ENCODE results near the gene SPATA45.
"Not testable (repeated sequence)": the region's sequence is repeated elsewhere in the genome, so short reads cannot be mapped to it uniquely, and the experiment has no call there.

Gene SPATA45

DNA sequence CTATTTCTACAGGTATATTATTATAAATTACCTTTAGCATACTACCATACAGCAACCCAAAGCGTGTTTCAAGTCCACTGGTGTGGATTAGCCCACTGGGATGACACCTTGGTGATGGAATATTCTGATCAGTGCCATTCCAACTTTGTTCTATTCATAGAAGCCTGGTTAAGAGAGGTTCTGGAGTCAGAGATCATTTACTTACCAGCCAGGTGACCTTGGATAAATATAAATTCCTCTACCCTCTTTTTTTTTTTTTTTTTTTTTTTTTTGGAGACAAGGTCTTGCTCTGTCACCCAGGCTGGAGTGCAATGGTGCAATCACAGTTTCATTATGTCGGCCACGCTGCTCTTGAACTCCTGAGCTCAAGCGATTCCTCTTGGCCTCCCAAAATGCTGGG is at the start of gene SPATA45:
Gene SPATA45, minus strand, starts transcription at position 101 of the 400 bp plus-strand sequence. CDS start 11,500 bp downstream, outside the sequence.
- DNase-seq: no peak

DNA sequence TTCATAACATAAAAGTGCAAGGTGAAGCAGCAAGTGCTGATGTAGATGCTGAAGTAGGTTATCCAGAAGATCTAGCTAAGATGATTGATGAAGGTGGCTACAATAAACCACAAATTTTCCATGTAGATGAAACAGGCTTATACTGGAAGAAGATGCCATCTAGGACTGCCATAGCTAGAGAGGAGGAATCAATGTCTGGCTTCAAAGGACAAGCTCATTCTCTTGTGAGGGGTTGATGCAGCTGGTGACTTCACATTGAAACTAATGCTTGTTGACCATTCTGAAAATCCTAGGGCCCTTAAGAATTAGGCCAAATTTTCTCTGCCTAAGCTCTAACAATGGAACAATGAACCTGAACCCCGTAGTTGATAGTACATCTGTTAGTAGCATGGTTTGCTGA is 44.7 kb upstream of the SPATA45 start:
- DNase-seq: no peak

DNA sequence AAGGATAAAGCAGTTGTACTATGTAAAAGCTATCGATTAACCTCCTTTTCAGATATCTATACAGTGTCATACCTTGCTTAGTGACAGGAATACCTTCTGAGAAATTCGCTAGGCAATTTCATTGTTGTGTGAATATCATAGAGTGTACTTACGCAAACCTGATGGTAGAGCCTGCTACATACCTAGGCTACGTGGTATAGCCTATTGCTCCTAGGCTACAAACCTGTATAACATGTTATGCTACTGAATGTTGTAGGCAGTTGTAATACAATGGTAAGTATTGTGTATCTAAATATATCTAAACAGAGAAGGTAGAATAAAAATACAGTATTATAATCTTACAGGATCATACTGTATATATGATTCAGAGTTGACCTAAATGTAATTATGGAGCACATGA is 37.1 kb upstream of the SPATA45 start:
- DNase-seq: no peak

DNA sequence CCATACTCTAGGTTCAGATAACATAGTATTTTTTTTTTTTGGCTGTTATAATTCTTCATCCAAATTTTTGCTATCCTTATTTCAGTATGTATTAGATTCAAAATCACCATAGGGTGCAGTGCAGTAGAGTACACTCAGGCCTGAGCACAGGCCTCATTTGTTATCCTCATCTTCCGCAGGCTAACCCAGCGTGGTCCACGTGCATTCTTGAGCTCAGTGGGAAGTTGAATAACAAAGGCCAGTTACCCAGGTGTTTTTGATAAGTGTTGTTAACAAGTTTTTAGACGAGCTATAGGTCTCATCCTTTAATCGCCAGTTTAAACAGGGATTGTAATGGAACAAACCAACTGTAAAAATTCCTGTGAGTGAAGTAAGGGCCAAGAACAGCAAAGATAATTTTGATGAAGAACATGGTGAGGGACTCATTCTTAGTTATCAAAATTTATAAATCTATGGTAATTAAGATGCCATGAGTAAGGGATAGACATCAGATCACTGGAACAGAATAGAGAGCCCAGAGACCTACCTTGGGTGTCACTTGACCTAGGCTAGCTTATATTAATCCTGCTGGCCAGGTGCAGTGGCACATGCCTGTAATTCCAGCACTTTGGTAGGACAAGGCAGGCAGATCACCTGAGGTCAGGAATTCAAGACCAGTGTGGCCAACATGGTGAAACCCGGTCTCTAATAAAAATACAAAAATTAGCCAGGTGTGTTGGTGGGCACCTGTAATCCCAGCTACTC is 32.7 kb upstream of the SPATA45 start:
- no peak for DNase-seq

DNA sequence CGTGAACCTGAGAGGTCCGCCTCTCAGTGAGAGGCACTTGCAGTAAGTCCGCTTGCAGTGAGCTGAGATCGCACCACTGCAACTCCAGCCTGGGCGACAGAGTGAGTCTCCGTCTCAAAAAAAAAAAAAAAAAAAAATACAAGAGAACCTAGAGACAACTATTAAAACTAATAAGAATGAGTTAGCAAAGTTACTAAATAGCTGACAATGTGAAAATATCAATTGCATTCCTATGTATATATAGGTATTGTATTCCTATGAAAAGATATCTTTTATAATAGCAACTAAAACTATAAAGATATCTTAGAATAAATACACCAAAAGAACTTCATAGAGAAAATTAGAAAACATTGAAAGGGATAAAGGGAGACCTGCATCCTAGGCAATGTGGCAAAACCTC is 31.0 kb upstream of the SPATA45 start:
- no peak for DNase-seq

DNA sequence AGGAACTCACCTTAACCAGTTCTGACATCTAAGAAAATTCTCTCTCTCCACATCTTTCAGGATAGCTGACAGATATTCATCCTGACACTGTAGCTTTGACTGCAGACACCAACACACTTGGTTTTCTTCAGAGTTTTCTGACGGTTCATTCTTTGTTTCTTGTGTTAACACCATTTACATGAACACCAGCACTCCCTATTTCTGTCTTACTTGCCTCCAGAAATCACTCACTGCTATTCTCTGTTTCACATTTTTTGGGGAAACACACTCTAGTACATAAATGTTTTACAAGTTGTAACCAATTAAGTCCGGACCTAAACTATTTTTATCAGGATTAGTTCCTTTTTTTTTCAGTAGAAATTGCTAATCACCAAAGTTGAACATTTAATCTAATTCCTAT is 26.1 kb upstream of the SPATA45 start:
- no peak for DNase-seq

DNA sequence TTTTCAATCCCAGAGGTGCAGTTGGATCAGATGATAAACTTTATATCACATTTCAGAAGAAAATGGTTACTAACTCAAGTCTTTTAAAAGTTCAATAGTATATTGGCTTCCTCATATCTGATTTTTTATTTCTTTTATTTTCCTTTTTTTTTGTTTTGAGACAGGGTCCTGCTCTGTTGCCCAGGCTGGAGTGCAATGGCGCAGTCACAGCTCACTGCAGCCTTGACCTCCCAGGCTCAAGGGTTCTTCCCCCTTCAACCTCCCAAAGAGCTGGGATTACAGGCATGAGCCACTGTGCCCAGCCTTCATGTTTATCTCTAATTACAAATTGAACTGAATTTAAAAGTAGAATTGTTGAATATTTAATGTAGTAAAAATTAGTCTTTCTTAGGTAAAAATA is 24.5 kb upstream of the SPATA45 start:
- DNase-seq: no peak

DNA sequence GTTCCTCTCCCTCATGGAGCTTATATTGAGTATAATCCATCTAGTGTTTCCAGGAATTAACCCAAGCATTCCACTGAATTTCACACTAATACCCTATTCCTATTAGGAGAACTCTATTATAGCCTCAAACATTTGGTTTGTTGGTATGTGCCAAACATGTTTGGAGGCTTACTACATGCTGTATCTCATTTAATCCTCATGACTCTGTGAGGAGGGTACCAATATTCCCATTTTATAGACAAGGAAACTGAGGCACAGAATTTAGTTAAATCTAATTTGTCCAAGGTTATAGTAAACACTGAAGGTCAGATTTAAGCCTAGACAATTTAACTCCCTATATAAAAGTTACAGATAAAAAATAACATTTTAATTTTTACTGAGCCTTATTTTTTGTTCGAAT is 19.7 kb upstream of the SPATA45 start:
- no peak for DNase-seq

DNA sequence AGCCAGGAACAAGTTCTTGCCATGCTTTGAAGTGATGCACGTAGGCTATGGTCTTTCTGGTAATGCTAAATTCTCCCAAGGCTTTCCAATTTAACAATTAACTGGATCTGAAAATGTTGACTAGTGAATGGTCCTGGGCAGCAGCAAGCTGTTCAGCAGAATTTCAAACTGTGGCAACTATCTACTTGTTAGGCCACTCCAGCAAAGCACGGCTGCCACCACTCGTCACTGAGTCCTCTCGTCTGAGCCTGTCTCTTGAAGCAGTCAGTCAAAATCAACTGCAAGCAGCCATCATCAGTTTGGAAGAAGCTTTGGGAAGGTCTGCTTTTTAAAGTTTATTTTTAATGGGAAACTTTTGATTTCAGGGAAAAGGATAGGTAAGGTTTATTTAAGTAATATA is 16.8 kb upstream of the SPATA45 start:
- no peak for DNase-seq

DNA sequence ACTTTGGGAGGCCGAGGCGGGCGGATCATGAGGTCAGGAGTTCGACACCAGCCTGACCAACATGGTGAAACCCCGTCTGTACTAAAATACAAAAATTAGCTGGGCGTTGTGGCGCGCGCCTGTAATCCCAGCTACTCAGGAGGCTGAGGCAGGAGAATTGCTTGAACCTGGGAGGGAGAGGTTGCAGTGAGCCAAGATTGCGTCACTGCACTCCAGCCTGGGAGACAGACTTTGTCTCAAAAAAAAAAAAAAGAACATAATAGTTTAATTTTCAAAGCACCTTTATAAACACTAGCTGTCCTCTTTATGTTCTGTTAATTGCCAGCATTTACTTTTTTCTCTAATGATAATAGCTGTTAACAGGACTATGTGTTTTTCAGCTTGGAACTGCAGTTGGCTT is 15.9 kb upstream of the SPATA45 start:
- DNase-seq: not testable (repeated sequence)

DNA sequence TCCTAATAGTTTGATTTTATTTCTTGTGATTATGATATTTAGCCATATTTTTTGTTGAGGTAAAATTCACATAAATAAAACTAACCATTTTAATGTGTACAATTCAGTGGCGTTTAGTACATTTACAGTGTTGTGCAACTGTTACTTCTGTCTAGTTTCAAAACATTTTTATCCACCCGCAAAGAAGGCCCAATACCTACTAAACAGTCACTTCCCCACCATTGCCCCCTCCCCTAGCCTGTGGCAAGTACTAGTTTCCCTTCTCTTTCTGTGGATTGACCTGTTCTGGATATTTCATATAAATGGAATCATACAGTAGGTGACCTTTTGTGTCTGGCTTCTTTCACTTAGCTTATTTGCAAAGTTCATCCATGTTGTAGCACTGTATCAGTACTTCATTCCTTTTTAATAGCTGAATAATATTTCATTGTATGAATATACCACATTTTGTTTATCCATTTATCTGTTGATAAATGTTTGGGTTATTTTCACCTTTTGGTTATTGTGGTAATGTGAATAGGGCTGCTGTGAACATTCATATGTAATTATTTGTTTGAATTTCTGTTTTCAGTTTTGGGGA is 14.8 kb upstream of the SPATA45 start:
- DNase-seq: no peak

DNA sequence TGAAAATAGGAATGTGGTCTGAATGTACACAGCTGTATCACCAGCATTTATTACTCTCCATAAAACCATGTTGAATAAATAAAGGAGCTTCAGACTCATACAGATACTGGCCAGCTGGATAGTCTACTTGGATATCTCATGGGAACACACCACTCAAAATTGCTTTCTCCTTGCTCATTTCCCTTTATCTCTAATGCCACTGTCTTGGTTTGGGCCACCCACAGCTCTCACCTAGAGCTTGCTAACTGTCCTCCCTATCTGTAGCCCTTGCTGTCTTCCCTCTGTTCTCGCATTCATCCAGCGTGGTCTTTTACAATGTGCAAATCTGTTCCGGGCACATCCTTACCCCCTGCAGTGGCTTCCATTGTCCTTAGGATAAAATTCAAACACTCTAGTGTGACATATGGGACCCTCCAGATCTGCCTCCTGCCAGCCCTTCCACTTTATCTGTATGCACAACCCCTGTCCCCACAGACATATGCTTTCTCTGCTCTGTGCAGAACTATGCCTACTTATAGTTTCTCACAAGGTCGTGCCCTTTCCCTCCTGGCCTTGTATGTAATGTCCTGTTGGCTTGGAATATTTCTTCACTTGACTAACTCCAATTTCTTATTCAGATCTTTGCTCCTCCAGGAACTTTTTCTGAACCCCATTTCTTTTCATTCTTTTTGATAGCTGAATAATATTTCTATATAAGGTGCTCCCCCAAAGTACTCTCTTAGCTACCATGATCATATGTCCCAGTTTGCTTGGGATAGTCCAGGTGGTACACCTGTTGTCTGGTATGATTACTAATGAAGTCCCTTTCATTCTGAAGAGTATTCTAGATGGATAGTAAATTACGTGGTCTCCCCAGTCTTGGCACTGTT is 13.5 kb upstream of the SPATA45 start:
- DNase-seq: no peak

DNA sequence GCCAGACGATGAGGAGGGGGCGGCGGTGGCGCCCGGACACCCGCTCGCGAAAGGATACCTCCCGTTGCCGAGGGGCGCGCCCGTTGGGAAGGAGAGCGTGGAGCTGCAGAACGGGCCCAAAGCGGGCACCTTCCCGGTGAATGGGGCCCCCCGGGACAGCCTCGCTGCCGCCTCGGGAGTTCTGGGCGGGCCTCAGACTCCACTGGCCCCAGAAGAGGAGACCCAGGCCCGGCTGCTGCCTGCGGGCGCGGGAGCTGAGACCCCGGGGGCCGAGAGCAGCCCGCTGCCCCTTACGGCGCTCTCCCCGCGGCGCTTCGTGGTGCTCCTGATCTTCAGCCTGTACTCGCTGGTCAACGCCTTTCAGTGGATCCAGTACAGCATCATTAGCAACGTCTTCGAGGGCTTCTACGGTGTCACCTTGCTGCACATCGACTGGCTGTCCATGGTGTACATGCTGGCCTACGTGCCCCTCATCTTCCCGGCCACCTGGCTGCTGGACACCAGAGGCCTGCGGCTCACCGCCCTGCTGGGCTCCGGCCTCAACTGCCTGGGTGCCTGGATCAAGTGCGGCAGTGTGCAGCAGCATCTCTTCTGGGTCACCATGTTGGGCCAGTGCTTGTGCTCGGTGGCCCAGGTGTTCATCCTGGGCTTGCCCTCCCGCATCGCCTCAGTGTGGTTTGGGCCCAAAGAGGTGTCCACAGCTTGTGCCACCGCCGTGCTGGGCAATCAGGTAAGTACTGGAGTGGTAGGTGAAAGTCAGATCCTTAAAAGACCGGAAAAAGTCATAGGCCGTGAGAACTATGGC is 11.2 kb upstream of the SPATA45 start:
- DNase-seq: peak in 1 of 2 donors; percentile 6

DNA sequence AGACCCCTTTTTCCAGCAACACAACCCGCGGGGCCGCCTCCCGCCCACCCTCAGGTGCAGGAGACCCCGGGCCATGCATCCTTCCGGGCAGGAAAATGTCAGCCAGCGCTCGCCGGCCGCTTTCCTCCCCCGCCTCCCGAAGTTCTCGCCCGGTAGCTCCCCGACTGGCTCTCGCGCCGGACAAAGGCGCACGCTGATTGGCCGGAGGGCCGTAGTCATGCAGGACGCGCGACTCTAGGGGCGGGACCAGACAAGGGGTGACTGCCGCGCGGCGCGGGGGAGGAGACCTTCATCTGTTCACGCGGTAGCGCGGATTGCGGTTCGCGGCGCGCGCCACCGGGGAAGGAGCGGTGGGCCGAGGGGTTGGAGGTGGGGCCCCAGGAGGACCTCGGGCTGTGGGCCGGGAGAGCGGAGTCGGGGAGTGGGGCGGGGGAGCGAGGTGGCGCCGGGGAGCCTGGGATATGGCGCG is 10.6 kb upstream of the SPATA45 start, which contains the start of gene FLVCR1:
Gene FLVCR1, plus strand, starts transcription at position 284 of the 469 bp plus-strand sequence. Its CDS starts 178 bp downstream, at position 462.
- DNase-seq: peak; percentile 89 to 91

DNA sequence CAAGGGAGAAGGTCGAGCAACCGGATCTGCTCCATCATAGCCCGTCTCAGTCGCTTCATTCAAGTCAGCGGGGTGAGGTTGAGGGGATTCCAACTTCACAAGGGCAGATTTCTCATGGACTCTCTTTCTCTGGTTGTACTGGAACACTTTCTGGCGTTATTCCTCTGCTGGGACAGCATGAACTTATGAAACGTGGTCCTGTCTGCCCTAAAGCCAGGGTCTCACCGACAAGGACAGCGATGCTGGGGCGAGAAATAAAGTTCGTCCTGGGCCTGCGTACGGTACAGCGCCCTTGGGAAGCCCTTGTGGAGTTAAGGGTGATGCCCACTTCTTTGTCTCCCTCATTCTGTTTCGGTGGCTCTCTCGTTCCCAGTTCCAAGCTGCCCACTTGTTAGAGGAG is 9.3 kb upstream of the SPATA45 start:
- DNase-seq: no peak

DNA sequence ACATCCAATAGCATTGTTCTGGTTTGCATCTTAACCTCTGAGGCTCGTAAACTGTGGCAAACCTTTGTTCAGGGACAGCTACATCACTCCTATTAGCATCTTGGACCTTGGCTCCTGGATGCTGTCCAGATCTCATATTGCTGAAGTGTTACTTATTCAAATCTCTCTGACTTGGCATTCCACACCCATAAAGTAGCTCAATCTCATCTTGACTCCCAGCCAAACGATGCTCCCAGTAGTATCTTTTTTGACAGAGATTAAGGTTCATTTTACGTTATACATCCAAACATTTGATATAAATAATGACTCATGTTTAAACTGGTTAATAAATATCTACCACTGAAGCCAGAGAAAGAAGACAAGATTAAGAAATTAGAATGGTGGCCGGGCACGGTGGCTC is 6.2 kb upstream of the SPATA45 start:
- DNase-seq: no peak

DNA sequence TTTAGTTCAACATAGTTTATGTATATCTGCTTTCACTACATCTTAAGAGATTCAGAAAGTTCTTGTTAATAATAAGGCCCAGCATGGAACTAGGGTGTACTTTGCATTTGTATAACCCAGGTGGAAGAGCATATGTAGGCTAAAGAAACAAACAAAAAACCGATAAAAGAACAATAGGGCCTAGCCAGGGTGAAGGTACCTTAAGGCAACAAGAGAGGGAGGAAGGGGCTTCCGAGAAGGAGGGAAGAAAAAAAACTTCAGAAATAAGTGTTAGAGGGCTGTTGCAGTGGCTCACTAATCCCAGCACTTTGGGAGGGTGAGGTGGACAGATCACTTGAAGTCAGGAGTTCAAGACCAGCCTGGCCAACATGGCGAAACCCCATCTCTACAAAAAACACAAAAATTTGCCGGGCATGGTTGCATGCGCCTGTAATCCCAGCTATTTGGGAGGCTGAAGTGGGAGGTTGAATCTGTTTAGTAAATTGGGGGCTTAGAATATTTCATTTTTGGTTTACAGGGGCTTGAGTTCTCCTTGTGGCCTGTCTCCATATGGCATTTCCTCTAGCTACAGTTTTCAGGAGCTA is 4.7 kb upstream of the SPATA45 start:
- DNase-seq: no peak

DNA sequence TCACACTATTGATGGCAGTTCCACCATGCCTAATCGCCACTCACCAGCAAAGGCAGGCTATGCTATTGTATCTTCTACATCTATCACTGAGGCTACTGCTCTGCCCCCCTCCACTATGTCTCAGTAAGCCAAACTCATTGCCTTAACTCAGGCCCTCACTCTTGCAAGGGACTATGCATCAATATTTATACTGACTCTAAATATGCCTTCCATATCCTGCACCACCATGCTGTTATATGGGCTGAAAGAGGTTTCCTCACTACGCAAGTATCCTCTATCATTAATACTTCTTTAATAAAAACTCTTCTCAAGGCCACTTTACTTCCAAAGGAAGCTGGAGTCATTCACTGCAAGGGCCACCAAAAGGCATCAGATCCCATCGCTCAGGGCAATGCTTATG is 2.9 kb downstream of the SPATA45 start:
- not testable (repeated sequence) for DNase-seq

DNA sequence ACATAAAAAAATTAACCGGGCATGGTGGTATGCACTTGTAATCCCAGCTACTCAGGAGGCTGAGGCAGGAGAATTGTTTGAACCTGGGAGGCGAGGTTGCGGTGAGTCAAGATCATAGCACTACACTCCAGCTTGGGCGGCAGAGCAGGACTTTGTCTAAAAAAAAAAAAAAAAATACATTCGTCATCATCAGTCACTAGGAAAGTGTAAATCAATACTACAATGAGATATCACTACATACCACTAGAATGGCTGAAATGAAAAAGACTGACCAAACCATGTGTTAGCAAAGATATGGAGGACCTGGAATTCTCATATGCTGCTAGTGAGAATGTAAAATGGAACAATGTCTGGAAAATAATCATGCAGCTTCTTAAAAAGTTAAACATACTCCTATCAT is 9.3 kb downstream of the SPATA45 start:
- DNase-seq: no peak

DNA sequence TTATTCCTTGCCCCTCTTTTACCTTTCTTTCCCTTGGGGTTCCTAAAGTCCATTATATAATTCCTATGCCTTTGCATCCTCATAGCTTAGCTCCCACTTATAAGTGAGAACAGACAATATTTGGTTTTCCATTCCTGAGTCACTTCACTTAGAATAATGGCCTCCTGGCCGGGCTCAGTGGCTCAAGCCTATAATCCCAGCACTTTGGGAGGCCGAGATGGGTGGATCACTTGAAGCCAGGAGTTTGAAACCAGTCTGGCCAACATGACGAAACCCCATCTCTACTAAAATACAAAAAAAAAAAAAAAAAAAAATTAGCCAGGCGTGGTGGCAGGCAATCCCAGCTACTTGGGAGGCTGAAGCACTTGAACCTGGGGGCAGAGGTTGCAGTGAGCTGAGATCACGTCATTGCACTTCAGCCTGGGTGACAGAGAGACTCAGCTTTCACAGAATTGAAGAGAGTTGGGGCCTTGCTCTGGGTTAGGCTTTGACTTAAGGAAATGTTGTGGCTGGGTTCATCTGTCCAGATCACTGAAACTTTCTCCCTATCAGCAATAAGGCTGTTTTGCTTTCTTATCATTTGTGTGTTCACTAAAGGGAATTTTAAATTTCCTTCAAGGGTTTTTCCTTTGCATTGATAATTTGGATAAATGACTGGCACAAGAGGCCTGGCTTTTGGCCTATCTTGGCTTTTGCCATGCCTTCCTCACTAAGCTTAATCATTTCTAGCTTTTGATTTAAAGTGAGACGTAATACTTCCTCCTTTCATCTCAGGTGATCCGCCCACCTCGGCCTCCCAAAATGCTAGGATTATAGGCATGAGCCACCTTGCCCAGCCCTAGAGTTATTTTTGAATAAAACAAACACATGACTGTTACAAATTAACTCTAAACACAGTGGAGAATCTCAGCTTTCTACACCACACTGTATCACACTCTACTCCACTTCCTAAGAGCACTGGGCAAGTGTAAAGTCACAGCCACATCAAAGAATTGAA is 13.9 kb downstream of the SPATA45 start:
- DNase-seq: not testable (repeated sequence)

DNA sequence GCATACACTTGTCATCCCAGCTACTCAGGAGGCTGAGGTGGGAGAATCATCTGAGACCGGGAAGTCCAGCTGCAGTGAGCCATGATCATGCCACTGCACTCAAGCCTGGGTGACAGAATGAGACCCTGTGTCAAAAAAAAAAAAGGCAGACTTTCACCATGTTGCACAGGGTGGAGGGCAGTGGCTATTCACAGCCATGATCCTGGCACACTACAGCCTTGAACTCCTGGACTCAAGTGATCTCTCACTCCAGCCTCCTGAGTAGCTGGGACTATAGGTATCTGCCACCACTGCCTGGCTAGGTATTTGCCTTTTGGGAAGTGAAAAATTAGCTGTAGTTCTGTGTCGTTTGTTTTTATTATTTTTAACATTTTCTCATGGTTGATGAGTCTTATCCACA is 19.1 kb downstream of the SPATA45 start:
- no peak for DNase-seq
